Hippocampal formation (tissue), 2 donors: ENCODE data around the gene THOC1.

Experiments
- DNase-seq, 2 donors: peaks; one replicate each; lab custom pipeline; 2025; lab: John Stamatoyannopoulos, UW

THOC1 gene

GRCh38 chr18:213505-213904, 54.3 kb downstream of the THOC1 start:
- no peak for DNase-seq

- DNase-seq = no peak
These were observed 55.1 kb downstream of the THOC1 start for GRCh38 chr18:212780-213179.

GRCh38 chr18:211582-211981, 56.3 kb downstream of the THOC1 start:
- no peak for DNase-seq

- no peak for DNase-seq
These were observed 57.1 kb downstream of the THOC1 start for GRCh38 chr18:210733-211132.

GRCh38 chr18:210075-210474, 57.8 kb downstream of the THOC1 start:
- DNase-seq = no peak

GRCh38 chr18:199768-200167, 68.1 kb downstream of the THOC1 start:
- no peak for DNase-seq

GRCh38 chr18:199214-199613, 68.6 kb downstream of the THOC1 start:
- no peak for DNase-seq

GRCh38 chr18:195651-196050, 72.2 kb downstream of the THOC1 start:
- DNase-seq = no peak

- no peak for DNase-seq
These were observed 75.0 kb downstream of the THOC1 start for GRCh38 chr18:192801-193200.

- DNase-seq = no peak
These were observed 76.1 kb downstream of the THOC1 start for GRCh38 chr18:191725-192124.

- no peak for DNase-seq
These were observed 78.6 kb downstream of the THOC1 start for GRCh38 chr18:189254-189653.

GRCh38 chr18:183769-184168, 84.1 kb downstream of the THOC1 start:
- no peak for DNase-seq

- no peak for DNase-seq
These were observed 86.1 kb downstream of the THOC1 start for GRCh38 chr18:181711-182110.

- no peak for DNase-seq
These were observed 88.3 kb downstream of the THOC1 start for GRCh38 chr18:179499-179898.

- DNase-seq = no peak
These were observed 95.5 kb downstream of the THOC1 start for GRCh38 chr18:172361-172760.
